ENCODE data around the gene LSAMP.
A peak's percentile ranks its signal among the peaks of the same experiment; 100 is the strongest.

LSAMP gene

GRCh38 chr3:116429479-116430269, 15.6 kb downstream of the LSAMP start:
- no peak for DNase-seq

GRCh38 chr3:116426036-116426435, 19.3 kb downstream of the LSAMP start:
- DNase-seq: no peak

GRCh38 chr3:116425126-116425525, 20.2 kb downstream of the LSAMP start:
- DNase-seq: no peak

DNA sequence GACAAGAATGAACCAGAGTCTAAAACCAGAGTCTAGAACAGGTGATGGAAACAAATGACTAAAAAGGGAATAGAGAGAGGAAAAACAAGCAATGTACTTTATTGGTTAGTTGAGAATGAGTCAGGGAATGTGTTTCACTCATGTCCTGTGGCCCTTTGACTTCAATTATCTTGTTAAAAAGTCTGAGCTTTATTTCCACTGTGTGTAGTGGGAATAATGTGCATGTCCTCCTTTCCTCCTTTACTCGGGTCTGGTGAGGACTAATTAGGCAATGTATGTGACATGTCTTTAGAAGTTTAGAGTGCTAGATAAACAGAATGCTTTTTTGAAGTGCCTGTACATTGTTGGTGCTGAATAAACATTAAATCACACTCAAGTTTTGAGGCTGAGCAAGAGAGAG, 21.3 kb downstream of the LSAMP start:
- DNase-seq: no peak

DNA sequence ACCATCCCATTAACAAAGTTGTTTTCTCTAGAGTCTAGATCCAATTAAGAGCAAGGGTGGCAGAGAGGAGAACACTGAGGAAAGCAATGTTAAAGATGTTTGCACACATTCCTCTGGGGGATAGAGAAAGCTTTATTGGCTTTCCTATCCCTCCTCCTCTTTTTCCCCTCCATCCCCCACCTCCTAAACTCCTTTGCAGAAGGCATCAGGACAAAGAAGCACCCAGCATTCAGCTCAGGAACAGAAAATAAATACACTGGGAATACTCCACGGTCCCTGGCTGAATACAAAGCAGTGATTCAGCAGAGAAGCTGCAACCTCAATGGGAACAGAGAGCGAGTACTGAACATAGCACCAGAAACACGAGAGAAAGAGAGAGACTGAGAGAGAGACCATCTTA, 21.9 kb downstream of the LSAMP start:
- DNase-seq: no peak

- DNase-seq: peak; percentile 66 to 94
Measured at GRCh38 chr3:116417151-116417550, 28.1 kb downstream of the LSAMP start.

DNA sequence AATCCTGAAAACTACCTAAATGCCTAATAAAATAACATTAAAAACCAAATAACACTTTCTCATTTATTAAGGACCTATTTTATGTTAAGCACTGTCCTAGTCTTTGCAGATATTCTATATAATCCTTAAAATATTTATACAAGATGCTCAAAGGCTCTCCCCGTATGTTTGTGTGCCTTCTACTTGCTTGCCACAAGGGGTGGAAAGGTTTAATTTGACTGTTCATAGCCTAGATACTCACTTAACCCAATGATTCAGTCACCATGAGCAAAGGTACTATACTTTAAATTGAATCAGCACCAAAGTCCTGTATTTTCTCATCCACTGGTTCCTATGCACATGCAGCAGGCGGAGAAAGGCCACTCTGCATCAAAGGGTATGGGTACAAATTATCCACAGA, 32.0 kb downstream of the LSAMP start:
- DNase-seq: peak in 1 of 2 experiments; percentile 41

DNA sequence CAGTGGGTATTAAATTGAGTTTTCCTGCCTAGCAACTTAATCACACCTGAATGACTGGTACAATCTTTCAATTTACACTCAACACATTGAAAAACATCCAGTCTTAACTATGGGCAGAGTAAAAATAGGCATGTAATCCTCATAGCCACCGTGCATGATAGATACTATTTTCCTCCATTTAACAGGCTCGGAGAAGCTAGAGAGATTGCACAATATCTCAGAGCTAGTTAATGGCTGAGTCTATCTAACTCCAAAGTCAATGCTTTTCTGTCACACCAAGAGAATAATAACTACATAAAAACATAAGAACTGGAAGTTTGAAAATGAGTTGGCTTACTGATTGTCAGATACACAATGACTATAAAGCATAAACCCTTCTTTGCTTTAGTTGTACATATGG, 36.8 kb downstream of the LSAMP start:
- no peak for DNase-seq

DNA sequence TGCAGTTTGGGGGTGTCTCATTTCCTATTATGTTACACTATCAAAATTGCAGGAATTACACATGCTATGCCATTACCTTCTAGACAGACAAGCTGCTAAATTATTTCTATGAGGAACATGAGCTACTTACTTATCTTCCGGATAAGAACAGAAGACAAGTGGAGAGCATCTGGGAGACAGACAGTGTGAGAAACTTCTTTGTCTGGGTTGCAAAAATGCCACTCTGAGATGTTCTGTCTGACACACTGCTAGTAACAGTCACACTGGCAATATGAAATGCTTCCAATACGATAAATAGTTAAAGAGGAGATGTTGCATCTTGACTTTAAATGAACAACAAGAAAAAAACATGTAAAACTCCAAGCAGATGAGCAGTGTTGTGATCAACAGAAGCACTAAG, 40.1 kb downstream of the LSAMP start:
- DNase-seq: peak; percentile 72 to 92

- DNase-seq: no peak
Measured at GRCh38 chr3:116399701-116400226, 45.5 kb downstream of the LSAMP start.

DNA sequence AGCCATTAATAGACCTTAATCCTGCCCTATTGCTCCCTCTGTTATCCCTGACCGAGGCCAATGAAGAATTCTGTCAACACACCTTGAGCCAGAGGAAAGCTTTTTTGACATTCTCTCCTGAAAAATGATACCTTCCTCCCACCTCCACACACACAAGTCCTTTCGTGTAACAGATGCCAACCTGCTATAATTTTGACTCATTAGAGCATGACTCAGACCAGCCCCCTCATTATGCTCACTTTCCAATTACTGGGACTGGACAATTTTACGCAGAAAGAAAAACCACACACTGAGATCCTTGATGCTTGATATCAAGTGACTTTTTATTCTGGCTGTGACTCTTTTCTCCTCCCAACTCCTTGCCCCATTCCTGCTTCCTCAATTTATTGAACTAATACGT, 50.9 kb downstream of the LSAMP start:
- peak; percentile 88 to 97 for DNase-seq

DNA sequence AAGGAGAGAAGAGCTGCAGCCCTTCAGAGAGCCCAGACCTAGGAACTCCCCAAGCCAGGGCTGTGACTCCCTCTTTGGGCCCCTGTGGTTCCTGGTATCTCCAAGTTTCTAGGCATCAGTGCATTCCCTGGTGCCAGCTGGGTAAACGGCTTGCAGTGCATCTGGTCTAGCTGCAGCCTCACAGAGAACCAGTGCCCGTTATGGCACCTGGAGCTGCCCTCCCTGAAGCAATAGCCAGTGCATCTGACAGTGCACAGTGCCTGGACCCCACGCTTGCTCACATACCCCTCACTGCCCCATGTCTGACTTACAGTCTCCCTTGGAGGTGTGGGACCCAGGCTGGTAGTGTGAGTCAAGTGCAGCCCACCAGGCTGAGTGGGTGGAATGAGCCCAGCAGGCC, 52.1 kb downstream of the LSAMP start:
- no peak for DNase-seq

GRCh38 chr3:116392291-116392690, 53.0 kb downstream of the LSAMP start:
- no peak for DNase-seq

GRCh38 chr3:116391296-116392201, 53.7 kb downstream of the LSAMP start:
- DNase-seq: no peak

GRCh38 chr3:116390318-116390717, 55.0 kb downstream of the LSAMP start:
- no peak for DNase-seq

- peak; percentile 94 to 98 for DNase-seq
Measured at GRCh38 chr3:116388867-116389385, 56.4 kb downstream of the LSAMP start.

DNA sequence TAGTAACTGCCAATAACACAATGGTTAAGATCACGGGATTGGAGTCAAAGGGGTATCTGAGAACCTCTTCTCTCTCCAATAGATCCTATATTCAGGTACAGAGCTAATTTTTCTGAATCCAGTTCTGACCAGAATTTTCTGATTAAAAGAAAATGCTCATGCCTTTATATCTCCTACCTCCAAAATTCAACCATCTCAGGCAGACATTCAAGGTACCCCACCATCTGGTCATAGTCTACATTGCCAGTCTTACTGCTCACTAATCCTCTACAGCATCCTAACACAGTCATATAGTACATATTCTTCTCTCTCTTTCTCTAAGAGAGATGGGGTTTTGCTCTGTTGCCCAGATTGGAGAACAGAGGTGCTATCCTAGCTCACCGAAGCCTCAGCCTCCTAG, 59.1 kb downstream of the LSAMP start:
- peak in 1 of 2 experiments; percentile 60 for DNase-seq

DNA sequence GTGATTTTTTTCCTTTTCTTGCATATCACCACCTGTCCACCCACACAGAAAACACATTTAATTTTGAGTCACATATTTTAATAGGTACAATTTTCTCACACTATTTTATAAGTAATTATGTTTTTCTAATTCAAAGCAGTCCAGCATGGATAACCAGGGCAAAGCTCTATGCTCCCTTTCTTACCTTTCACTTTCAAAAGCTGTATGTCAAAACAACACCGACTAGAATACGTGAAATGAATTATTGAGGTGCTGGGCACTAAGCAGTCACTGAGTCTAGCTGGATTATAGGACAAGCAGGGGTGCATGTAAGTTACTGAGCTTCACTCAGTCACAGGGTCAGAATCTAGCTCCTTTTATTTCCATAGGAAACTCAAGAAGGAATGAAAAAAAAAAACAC, 60.6 kb downstream of the LSAMP start:
- no peak for DNase-seq

DNA sequence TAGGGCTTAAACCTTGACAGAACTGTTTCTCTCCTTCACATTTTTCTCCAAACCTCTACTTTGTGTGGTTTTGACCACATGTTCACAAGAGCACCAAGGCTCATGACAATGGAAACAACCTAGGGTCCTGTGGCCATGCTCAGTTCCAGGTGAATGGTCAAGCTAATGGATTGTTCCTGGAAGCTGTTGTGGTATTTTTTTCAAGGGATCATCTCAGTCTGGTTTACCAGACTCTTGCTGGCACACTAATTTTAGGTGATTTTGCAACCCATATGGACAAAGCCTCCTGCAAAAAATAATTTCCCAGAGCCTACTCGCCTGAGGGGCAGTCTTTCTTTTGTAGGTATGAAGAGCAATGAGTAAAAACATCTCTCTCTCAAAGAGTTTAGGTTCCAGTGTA, 67.2 kb downstream of the LSAMP start:
- DNase-seq: no peak

DNA sequence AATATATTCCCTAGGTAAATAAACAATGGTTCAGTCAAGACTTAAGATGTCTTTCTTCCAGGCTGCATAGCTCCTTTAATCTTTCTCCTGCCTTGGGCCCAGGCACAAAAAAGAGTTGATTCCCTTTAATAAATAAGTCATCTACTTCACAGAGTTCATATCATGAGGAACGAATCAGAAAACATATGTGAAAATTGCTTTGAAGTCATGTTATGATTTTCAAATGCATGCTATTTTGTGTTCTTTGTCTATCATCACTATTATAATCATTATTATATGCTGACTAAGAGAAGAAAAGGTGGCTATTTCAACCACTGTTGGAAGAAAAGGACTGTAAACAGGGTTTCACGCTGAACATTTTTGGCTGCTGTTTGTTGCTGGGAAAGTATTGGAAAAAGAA, 70.4 kb downstream of the LSAMP start:
- no peak for DNase-seq

GRCh38 chr3:116367761-116368395, 77.4 kb downstream of the LSAMP start:
- no peak for DNase-seq

DNA sequence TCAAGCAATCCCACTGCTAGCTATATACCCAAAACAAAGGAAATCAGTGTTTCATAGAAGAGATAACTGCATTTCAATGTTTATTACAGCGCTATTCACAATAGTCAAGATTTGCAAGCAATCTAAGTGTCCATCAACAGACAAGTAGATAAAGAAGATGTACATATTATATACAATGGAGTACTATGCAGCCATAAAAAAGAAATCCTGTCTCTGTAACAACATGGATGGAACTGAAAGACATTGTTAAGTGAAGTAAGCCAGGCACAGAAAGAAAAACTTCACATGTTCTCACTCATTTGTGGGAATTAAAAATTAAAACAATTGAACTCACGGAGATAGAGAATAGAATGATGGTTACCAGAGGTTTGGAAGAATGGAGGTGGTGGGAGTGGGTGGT, 89.2 kb downstream of the LSAMP start:
- no peak for DNase-seq

DNA sequence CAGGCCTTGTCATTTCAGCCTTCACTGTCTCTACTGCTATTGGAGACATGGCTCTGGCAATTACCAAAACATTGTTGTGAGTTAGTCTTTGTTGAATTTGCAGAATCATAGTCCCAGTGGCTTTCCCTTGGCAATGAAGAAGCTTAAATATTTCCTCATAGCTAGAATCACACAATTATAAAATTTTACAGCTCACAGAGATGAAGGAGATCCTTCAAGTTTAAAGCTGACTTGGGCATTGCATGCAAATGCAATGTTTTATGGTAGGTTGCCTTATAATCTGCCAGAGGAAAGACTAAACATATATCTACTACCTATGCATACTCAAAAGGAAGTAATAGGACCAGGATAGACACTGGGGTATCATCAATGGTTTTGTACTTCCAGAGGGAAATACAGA, 90.9 kb downstream of the LSAMP start:
- DNase-seq: no peak

Measured in NCI-H524 (cell line).